GM23338 (cell line): ENCODE results near the gene NFILZ. TPM values are rescaled to one million over a fixed set of nuclear protein-coding genes. Genes with fewer than 3 reads are reported as not detected.

Experiments
- ATAC-seq: fragments of 200-7000 bp; cut with Tn5 transposase; 3 replicates; pipeline ENCODE4 v1.9.1; 2020
- DNase-seq: peaks from one replicate; pipeline ENCODE4 v3.0.0-alpha.2; 2015; ENCODE audit warnings: low spot score
- H2AFZ ChIP-seq: fragments of 200-600 bp; sonication (generic); 2 replicates; pipeline ENCODE4 v1.8.0; 2016; ENCODE audit warnings: antibody characterized with exemption, mild to moderate bottlenecking, moderate library complexity
- H3F3A ChIP-seq: fragments of 200-600 bp; sonication (generic); replicated peaks from 2 replicates; pipeline ENCODE4 v1.8.0; 2017; ENCODE audit warnings: antibody characterized with exemption, mixed run types, low read depth
- H3K27ac ChIP-seq: fragments of 200-600 bp; sonication (generic); 2 replicates; pipeline ENCODE4 v1.6.1; 2016; ENCODE audit warnings: low read depth
- H3K27me3 ChIP-seq: fragments of 200-600 bp; sonication (generic); 2 replicates; pipeline ENCODE4 v1.8.0; 2016; ENCODE audit warnings: mild to moderate bottlenecking, mixed run types, moderate library complexity; ENCODE audit not compliant: insufficient read depth
- H3K36me3 ChIP-seq: fragments of 200-600 bp; sonication (generic); 2 replicates; pipeline ENCODE4 v1.8.0; 2016; ENCODE audit warnings: mild to moderate bottlenecking; ENCODE audit not compliant: insufficient read depth
- H3K4me1 ChIP-seq: fragments of 200-600 bp; sonication (generic); 2 replicates; pipeline ENCODE4 v1.8.0; 2016; ENCODE audit warnings: mild to moderate bottlenecking, moderate library complexity; ENCODE audit not compliant: insufficient read depth
- H3K4me2 ChIP-seq: fragments of 200-600 bp; sonication (generic); 2 replicates; pipeline ENCODE4 v1.7.1; 2017; ENCODE audit warnings: mixed run types
- H3K4me3 ChIP-seq: fragments of 200-600 bp; sonication (generic); 2 replicates; pipeline ENCODE4 v1.6.1; 2016; ENCODE audit warnings: mixed run types
- H3K79me2 ChIP-seq: fragments of 200-600 bp; sonication (generic); replicated peaks from 2 replicates; pipeline ENCODE4 v1.8.0; 2017; ENCODE audit warnings: mild to moderate bottlenecking; ENCODE audit not compliant: insufficient read depth
- H3K9me2 ChIP-seq: fragments of 200-600 bp; sonication (generic); 2 replicates; pipeline ENCODE4 v1.8.0; 2017; ENCODE audit not compliant: insufficient read depth
- H4K20me1 ChIP-seq: fragments of 200-600 bp; sonication (generic); replicated peaks from 2 replicates; pipeline ENCODE4 v1.8.0; 2017; ENCODE audit warnings: mild to moderate bottlenecking; ENCODE audit not compliant: insufficient read depth
- H3K27ac Mint-ChIP-seq: 2 replicates; pipeline ENCODE4 v1.8.0; 2020; ENCODE audit warnings: inconsistent platforms, mild to moderate bottlenecking, moderate library complexity, mixed read lengths
- H3K27me3 Mint-ChIP-seq: 3 replicates; pipeline ENCODE4 v1.8.0; 2022; ENCODE audit warnings: low read depth, mild to moderate bottlenecking, moderate library complexity, mixed read lengths, inconsistent platforms; ENCODE audit not compliant: insufficient read depth, poor library complexity
- H3K36me3 Mint-ChIP-seq: 3 replicates; pipeline ENCODE4 v1.8.0; 2021; ENCODE audit warnings: low read depth, mild to moderate bottlenecking, inconsistent platforms, moderate library complexity, mixed read lengths
- H3K4me1 Mint-ChIP-seq: 3 replicates; pipeline ENCODE4 v1.8.0; 2020; ENCODE audit warnings: mild to moderate bottlenecking, inconsistent platforms, mixed read lengths
- H3K4me3 Mint-ChIP-seq: 3 replicates; pipeline ENCODE4 v1.8.0; 2021; ENCODE audit warnings: moderate library complexity, mild to moderate bottlenecking, inconsistent platforms, mixed read lengths
- H3K9me3 Mint-ChIP-seq: 3 replicates; pipeline ENCODE4 v1.8.0; 2020; ENCODE audit warnings: moderate library complexity, mild to moderate bottlenecking, inconsistent platforms, mixed read lengths
- EZH2 ChIP-seq: fragments of 200-600 bp; sonication (generic); IDR thresholded peaks from one replicate; pipeline ENCODE4 v1.8.0; 2017; ENCODE audit warnings: antibody characterized with exemption, mild to moderate bottlenecking, low read depth; ENCODE audit not compliant: unreplicated experiment
- JUNB ChIP-seq: IDR thresholded peaks from one replicate; pipeline ENCODE4 v1.6.1; 2016; ENCODE audit warnings: antibody characterized with exemption; ENCODE audit not compliant: unreplicated experiment
- NANOG ChIP-seq: IDR thresholded peaks from 2 replicates; pipeline ENCODE4 v1.6.1; 2016; ENCODE audit warnings: antibody characterized with exemption, borderline replicate concordance
- STAT1 ChIP-seq: IDR thresholded peaks from one replicate; pipeline ENCODE4 v1.6.1; 2016; ENCODE audit warnings: antibody characterized with exemption; ENCODE audit not compliant: unreplicated experiment
- polyA plus RNA-seq: library from polyadenylated mRNA; unstranded; fragments of >200 nt; fragmentation: Nextera tagmentation; extraction: Ambion mirVana; gene quantifications from 2 replicates; pipeline ENCODE4 v1.2.1, GENCODE V29; 2016
- total RNA-seq: library from RNA; depleted of rRNA; stranded (reverse); fragments of >200 nt; shearing (Covaris generic); gene quantifications from 2 replicates; pipeline ENCODE4 v1.2.3, GENCODE V29; 2014
- TF ChIP-seq, protein P1 (sequence below), 2 experiments: fragments of 200-600 bp in 1 of 2; sonication (generic) in 1 of 2; conservative IDR thresholded peaks; 2 replicates each; pipeline versions ENCODE4 v1.5.1 to v1.6.1; 2016 to 2017; ENCODE audit warnings: antibody characterized with exemption in 2 of 2, low read depth in 2 of 2, mild to moderate bottlenecking in 2 of 2, moderate library complexity in 1 of 2
- TF ChIP-seq, protein P2 (sequence below): IDR thresholded peaks from one replicate; pipeline ENCODE4 v1.6.1; 2018; ENCODE audit warnings: antibody characterized with exemption; ENCODE audit not compliant: unreplicated experiment

The NFILZ gene
- total and polyA plus RNA-seq, 2 experiments from 2014 or later: not detected

DNA sequence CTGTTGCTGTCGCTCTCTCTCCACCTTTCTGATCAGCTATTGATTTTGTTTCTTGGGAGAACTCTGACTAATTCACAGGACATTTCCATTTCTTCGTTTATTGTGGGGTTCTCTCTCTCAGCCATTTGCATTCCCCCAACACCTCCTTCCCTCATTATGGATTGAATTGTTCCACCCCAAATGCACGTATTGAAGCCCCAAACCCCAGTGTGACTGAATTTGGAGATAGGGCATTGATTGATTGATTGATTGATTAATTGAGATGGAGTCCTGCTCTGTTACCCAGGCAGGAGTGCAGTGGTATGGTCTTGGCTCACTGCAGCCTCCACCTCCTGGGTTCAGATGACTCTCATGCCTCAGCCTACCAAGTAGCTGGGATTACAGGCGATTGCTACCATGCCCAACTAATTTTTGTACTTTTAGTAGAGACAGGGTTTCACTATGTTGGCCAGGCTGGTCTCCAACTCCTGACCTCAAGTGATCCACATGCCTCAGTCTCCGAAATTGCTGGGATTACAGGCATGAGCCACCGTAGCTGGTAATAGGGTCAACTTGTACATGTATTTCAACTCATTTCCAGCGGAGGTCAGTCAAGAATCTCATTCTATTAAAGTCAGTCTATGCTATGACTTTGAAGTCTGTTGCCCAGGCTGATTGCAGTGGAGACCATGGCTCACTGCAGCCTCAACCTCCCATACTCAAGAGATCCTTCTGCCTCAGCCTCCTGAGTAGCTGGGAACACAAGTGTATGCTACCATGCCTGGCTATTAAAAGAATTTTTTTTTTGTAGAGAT lies 13.6 kb downstream of the NFILZ start:
- Histone ChIP-seq H3K4me2 (no peak overlapping the region), H2AFZ (no peak overlapping the region), H3K27me3 (no peaks in the 10 kb centered on the region), H3K36me3 (no peaks in the 10 kb centered on the region), H4K20me1 (no peaks in the 10 kb centered on the region), H3K79me2 (no peaks in the 10 kb centered on the region), H3K4me3 (no peak overlapping the region), H3F3A (no peaks in the 10 kb centered on the region), H3K9me2 (no peaks in the 10 kb centered on the region), H3K27ac (no peak overlapping the region), H3K4me1 (no peaks in the 10 kb centered on the region)
- H3K27me3 Mint-ChIP-seq: peaks cover 7% of the 10 kb centered on the region
- no peak overlapping the region for H3K4me3 Mint-ChIP-seq
- no peak overlapping the region for H3K27ac Mint-ChIP-seq
- H3K4me1 Mint-ChIP-seq: no peaks in the 10 kb centered on the region
- no peak for ATAC-seq
- DNase-seq: no peak
- TF ChIP-seq JUNB (no peak), EZH2 (no peak)
- TF ChIP-seq, protein P1, sequence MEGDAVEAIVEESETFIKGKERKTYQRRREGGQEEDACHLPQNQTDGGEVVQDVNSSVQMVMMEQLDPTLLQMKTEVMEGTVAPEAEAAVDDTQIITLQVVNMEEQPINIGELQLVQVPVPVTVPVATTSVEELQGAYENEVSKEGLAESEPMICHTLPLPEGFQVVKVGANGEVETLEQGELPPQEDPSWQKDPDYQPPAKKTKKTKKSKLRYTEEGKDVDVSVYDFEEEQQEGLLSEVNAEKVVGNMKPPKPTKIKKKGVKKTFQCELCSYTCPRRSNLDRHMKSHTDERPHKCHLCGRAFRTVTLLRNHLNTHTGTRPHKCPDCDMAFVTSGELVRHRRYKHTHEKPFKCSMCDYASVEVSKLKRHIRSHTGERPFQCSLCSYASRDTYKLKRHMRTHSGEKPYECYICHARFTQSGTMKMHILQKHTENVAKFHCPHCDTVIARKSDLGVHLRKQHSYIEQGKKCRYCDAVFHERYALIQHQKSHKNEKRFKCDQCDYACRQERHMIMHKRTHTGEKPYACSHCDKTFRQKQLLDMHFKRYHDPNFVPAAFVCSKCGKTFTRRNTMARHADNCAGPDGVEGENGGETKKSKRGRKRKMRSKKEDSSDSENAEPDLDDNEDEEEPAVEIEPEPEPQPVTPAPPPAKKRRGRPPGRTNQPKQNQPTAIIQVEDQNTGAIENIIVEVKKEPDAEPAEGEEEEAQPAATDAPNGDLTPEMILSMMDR (conservative IDR thresholded peaks at IDR 0.05; ENCODE audit: low read depth in 2 of 2): peak in 1 of 2 experiments; percentile 17; a peak in 1 of 4 replicates
- TF ChIP-seq, protein P2, sequence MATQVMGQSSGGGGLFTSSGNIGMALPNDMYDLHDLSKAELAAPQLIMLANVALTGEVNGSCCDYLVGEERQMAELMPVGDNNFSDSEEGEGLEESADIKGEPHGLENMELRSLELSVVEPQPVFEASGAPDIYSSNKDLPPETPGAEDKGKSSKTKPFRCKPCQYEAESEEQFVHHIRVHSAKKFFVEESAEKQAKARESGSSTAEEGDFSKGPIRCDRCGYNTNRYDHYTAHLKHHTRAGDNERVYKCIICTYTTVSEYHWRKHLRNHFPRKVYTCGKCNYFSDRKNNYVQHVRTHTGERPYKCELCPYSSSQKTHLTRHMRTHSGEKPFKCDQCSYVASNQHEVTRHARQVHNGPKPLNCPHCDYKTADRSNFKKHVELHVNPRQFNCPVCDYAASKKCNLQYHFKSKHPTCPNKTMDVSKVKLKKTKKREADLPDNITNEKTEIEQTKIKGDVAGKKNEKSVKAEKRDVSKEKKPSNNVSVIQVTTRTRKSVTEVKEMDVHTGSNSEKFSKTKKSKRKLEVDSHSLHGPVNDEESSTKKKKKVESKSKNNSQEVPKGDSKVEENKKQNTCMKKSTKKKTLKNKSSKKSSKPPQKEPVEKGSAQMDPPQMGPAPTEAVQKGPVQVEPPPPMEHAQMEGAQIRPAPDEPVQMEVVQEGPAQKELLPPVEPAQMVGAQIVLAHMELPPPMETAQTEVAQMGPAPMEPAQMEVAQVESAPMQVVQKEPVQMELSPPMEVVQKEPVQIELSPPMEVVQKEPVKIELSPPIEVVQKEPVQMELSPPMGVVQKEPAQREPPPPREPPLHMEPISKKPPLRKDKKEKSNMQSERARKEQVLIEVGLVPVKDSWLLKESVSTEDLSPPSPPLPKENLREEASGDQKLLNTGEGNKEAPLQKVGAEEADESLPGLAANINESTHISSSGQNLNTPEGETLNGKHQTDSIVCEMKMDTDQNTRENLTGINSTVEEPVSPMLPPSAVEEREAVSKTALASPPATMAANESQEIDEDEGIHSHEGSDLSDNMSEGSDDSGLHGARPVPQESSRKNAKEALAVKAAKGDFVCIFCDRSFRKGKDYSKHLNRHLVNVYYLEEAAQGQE: no peak
- peaks cover 88% of the 10 kb centered on the region for H3K9me3 Mint-ChIP-seq
- peaks cover 14% of the 10 kb centered on the region for H3K36me3 Mint-ChIP-seq

DNA sequence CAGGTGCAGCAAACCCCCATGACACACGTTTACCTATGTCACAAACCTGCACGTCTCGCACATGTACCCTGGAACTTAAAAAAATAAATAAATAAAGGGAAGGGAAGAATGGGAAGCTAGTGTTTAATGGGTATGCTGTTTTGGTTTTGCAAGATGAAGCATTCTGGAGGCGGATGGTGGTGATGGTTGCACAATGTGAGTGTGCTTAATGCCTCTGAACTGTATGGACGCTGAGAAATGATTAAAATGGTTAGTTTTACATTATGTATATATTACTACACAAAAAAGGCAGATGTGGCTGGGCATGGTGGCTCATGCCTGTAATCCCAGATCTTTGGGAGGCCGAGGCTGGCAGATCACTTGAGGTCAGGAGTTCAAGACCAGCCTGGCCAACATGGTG lies 17.8 kb downstream of the NFILZ start:
- ATAC-seq: no peak
- no peak overlapping the region for H2AFZ ChIP-seq
- no peaks in the 10 kb centered on the region for H3K36me3 ChIP-seq
- H3K79me2 ChIP-seq: no peaks in the 10 kb centered on the region
- Mint-ChIP-seq H3K27ac (no peak overlapping the region), H3K36me3 (peaks cover 13% of the 10 kb centered on the region), H3K4me1 (no peaks in the 10 kb centered on the region), H3K9me3 (peaks cover 76% of the 10 kb centered on the region), H3K27me3 (peaks cover 4% of the 10 kb centered on the region), H3K4me3 (no peak overlapping the region)
- H4K20me1 ChIP-seq: no peaks in the 10 kb centered on the region
- H3K4me3 ChIP-seq: no peak overlapping the region
- no peaks in the 10 kb centered on the region for H3K9me2 ChIP-seq
- DNase-seq: no peak
- no peaks in the 10 kb centered on the region for H3K27me3 ChIP-seq
- no peak overlapping the region for H3K27ac ChIP-seq
- no peak overlapping the region for H3K4me2 ChIP-seq
- H3K4me1 ChIP-seq: no peaks in the 10 kb centered on the region
- H3F3A ChIP-seq: no peaks in the 10 kb centered on the region
- TF ChIP-seq STAT1 (no peak), NANOG (no peak)
- TF ChIP-seq, protein P2: no peak
